ENCODE results near the gene COMMD9.

GRCh38 chr11:36304351-36304750, 15.1 kb upstream of the COMMD9 start:
- no peak for TF ChIP-seq EZH2 (optimal IDR thresholded peaks at IDR 0.05; ENCODE audit: low read depth, low read length)
- TF ChIP-seq CTCF (IDR thresholded peaks at IDR 0.05; ENCODE audit: low read length), result no peak

Data from MM.1S (cell line).